Mesenchymal stem cell (in vitro differentiated cells and primary cell): ENCODE results near the gene NCF2.

ENCODE experiments used
- DNase-seq: peaks from one replicate; pipeline ENCODE4 v3.0.0-alpha.2; 2013
- H2AFZ ChIP-seq: one replicate; pipeline ENCODE4 v1.6.1; 2013; ENCODE audit warnings: low read depth, mild to moderate bottlenecking, control low read depth, inconsistent platforms, low read length, moderate library complexity
- H2AK5ac ChIP-seq: 2 replicates; pipeline ENCODE4 v1.6.1; 2013; ENCODE audit warnings: low read length, moderate library complexity, mild to moderate bottlenecking, inconsistent platforms; ENCODE audit not compliant: severe bottlenecking
- H2BK120ac ChIP-seq: one replicate; pipeline ENCODE4 v1.6.1; 2013; ENCODE audit warnings: low read depth, mild to moderate bottlenecking, inconsistent platforms, low read length, moderate library complexity
- H2BK12ac ChIP-seq, 2 experiments: one replicate each; pipeline ENCODE4 v1.6.1; 2013; ENCODE audit warnings: inconsistent platforms in 2 of 2, low read length in 2 of 2, mild to moderate bottlenecking in 2 of 2, moderate library complexity in 2 of 2, control low read depth in 1 of 2
- H2BK15ac ChIP-seq: one replicate; pipeline ENCODE4 v1.6.1; 2013; ENCODE audit warnings: mild to moderate bottlenecking, low read depth, inconsistent platforms; ENCODE audit not compliant: poor library complexity, severe bottlenecking
- H2BK5ac ChIP-seq: 2 replicates; pipeline ENCODE4 v1.6.1; 2013; ENCODE audit warnings: low read depth, mild to moderate bottlenecking, low read length, control low read depth, inconsistent platforms; ENCODE audit not compliant: poor library complexity, severe bottlenecking
- H3K14ac ChIP-seq, 2 experiments: one replicate each; pipeline ENCODE4 v1.6.1; 2013; ENCODE audit warnings: inconsistent platforms in 2 of 2, low read length in 2 of 2, control low read depth in 1 of 2, mild to moderate bottlenecking in 1 of 2, moderate library complexity in 1 of 2
- H3K18ac ChIP-seq, 2 experiments: one replicate each; pipeline ENCODE4 v1.6.1; 2013; ENCODE audit warnings: inconsistent platforms in 2 of 2, low read length in 2 of 2, control low read depth in 1 of 2, low read depth in 1 of 2, mild to moderate bottlenecking in 1 of 2
- H3K23ac ChIP-seq, 2 experiments: one replicate each; pipeline ENCODE4 v1.6.1; 2013; ENCODE audit warnings: inconsistent platforms in 2 of 2, low read length in 2 of 2, mild to moderate bottlenecking in 2 of 2, moderate library complexity in 2 of 2, control low read depth in 1 of 2
- H3K27ac ChIP-seq: 2 replicates; pipeline ENCODE4 v1.5.1; 2013; ENCODE audit warnings: mild to moderate bottlenecking, moderate library complexity, low read length, control low read depth, inconsistent platforms; ENCODE audit not compliant: poor library complexity, severe bottlenecking
- H3K27me3 ChIP-seq, 2 experiments: 2 replicates each; pipeline versions ENCODE4 v1.6.1 to v1.7.0; 2013; ENCODE audit warnings: low read length in 2 of 2, mild to moderate bottlenecking in 2 of 2, moderate library complexity in 2 of 2, control low read depth in 1 of 2, inconsistent platforms in 1 of 2; ENCODE audit not compliant: control insufficient read depth in 1 of 2, insufficient read depth in 1 of 2
- H3K36me3 ChIP-seq, 2 experiments: 2 replicates each; pipeline versions ENCODE4 v1.6.1 to v1.7.0; 2013; ENCODE audit warnings: low read length in 2 of 2, control low read depth in 1 of 2, inconsistent platforms in 1 of 2, low read depth in 1 of 2, mild to moderate bottlenecking in 1 of 2; ENCODE audit not compliant: insufficient read depth in 2 of 2, control insufficient read depth in 1 of 2
- H3K4ac ChIP-seq, 2 experiments: one replicate each; pipeline ENCODE4 v1.6.1; 2013; ENCODE audit warnings: inconsistent platforms in 2 of 2, low read length in 2 of 2, mild to moderate bottlenecking in 2 of 2, moderate library complexity in 2 of 2, control low read depth in 1 of 2, low read depth in 1 of 2
- H3K4me1 ChIP-seq: 2 replicates; pipeline ENCODE4 v1.6.1; 2013; ENCODE audit warnings: low read depth, low read length, control low read depth; ENCODE audit not compliant: control insufficient read depth, insufficient read depth
- H3K4me2 ChIP-seq: 2 replicates; pipeline ENCODE4 v1.6.1; 2013; ENCODE audit warnings: low read length, mild to moderate bottlenecking, inconsistent platforms; ENCODE audit not compliant: poor library complexity, severe bottlenecking
- H3K4me3 ChIP-seq, 2 experiments: 2 replicates each; pipeline versions ENCODE4 v1.5.1 to v1.7.0; 2013; ENCODE audit warnings: low read length in 2 of 2, mild to moderate bottlenecking in 2 of 2, control low read depth in 1 of 2, low read depth in 1 of 2; ENCODE audit not compliant: insufficient read depth in 1 of 2
- H3K79me1 ChIP-seq: replicated peaks from 2 replicates; pipeline ENCODE4 v1.6.1; 2013; ENCODE audit warnings: mild to moderate bottlenecking, control low read depth, low read length, inconsistent platforms; ENCODE audit not compliant: poor library complexity, severe bottlenecking
- H3K9ac ChIP-seq: 2 replicates; pipeline ENCODE4 v1.7.0; 2013; ENCODE audit warnings: mild to moderate bottlenecking, low read length, moderate library complexity
- H3K9me3 ChIP-seq: 2 replicates; pipeline ENCODE4 v1.7.0; 2013; ENCODE audit warnings: mild to moderate bottlenecking, low read length; ENCODE audit not compliant: control insufficient read depth
- H4K8ac ChIP-seq: one replicate; pipeline ENCODE4 v1.6.1; 2013; ENCODE audit warnings: inconsistent platforms, mild to moderate bottlenecking, low read length, moderate library complexity
- H4K91ac ChIP-seq: one replicate; pipeline ENCODE4 v1.6.1; 2013; ENCODE audit warnings: mild to moderate bottlenecking, low read length, inconsistent platforms
- WGBS: methylation state at CpG from one replicate; pipeline ENCODE4 v1.1.7; 2013; ENCODE audit warnings: mixed read lengths; 5-methylcytosine and 5-hydroxymethylcytosine counted together

The NCF2 gene

GRCh38 chr1:183515002-183515689 lies 75.1 kb downstream of the NCF2 start:
- Histone ChIP-seq H3K9ac (peak overlapping the region; percentile 25), H4K8ac (no peak overlapping the region), H3K27ac (no peak overlapping the region), H3K18ac (no peak overlapping the region), H2BK12ac (no peak overlapping the region), H2BK5ac (no peak overlapping the region), H3K27me3 (no peaks in the 10 kb centered on the region), H2AFZ (no peak overlapping the region), H3K9me3 (no peaks in the 10 kb centered on the region), H2BK120ac (no peak overlapping the region), H2BK15ac (no peak overlapping the region), H3K4me3 (no peak overlapping the region), H3K4ac (no peak overlapping the region), H4K91ac (no peak overlapping the region), H3K79me1 (peaks cover 15% of the 10 kb centered on the region), H3K23ac (no peak overlapping the region), H2AK5ac (no peak overlapping the region), H3K36me3 (peaks cover 6 to 24% of the 10 kb centered on the region in 2 experiments), H3K4me1 (no peaks in the 10 kb centered on the region), H3K14ac (no peak overlapping the region), H3K4me2 (no peak overlapping the region)
- DNase-seq, result peak; percentile 93
- WGBS, result 17% methylated on average over 1 of the region's 2 CpGs

DNA sequence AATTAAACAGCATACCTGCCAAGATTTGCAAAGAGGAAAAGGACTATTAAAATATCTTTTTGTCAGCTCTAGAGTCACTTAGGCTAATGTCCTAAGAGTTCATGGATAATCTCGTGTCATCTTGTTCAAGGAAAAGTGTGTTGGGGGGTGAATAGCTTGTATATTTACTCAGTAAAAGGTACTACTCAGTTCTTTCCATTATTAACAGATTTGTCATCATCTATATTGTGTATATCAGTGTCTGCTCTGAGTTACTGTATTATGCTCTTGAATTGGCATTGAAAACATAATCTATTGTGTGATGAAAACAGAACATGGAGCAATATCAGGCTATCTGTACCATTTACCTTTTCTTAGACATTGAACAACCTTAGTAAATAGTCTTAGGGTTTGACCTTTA lies 76.0 kb downstream of the NCF2 start:
- peaks cover 15% of the 10 kb centered on the region for H3K79me1 ChIP-seq
- H3K27ac ChIP-seq, result no peak overlapping the region
- H3K14ac ChIP-seq, result no peak overlapping the region
- no peaks in the 10 kb centered on the region for H3K4me1 ChIP-seq
- peak; percentile 4 for DNase-seq
- H2BK5ac ChIP-seq, result no peak overlapping the region
- no peaks in the 10 kb centered on the region for H3K9me3 ChIP-seq
- no peak overlapping the region for H3K4me3 ChIP-seq
- no peak overlapping the region for H2BK120ac ChIP-seq
- H4K8ac ChIP-seq, result no peak overlapping the region
- no peak overlapping the region for H2BK15ac ChIP-seq
- H3K9ac ChIP-seq, result no peak overlapping the region
- no peak overlapping the region for H3K18ac ChIP-seq
- H4K91ac ChIP-seq, result no peak overlapping the region
- H3K4ac ChIP-seq, result no peak overlapping the region
- no peak overlapping the region for H3K4me2 ChIP-seq
- WGBS, result no CpG with 5 or more reads among the region's 1 CpG
- no peak overlapping the region for H3K23ac ChIP-seq
- no peak overlapping the region for H2AFZ ChIP-seq
- H2AK5ac ChIP-seq, result no peak overlapping the region
- no peaks in the 10 kb centered on the region for H3K27me3 ChIP-seq
- H3K36me3 ChIP-seq, result peaks cover 6 to 19% of the 10 kb centered on the region in 2 experiments
- H2BK12ac ChIP-seq, result no peak overlapping the region

- Histone ChIP-seq H3K79me1 (peaks cover 14% of the 10 kb centered on the region), H4K91ac (no peak overlapping the region), H2AK5ac (no peak overlapping the region), H3K4me2 (no peak overlapping the region), H3K9me3 (no peaks in the 10 kb centered on the region), H3K18ac (no peak overlapping the region), H3K14ac (no peak overlapping the region), H3K4me1 (peaks cover 1% of the 10 kb centered on the region), H2BK15ac (no peak overlapping the region), H3K23ac (no peak overlapping the region), H2AFZ (no peak overlapping the region), H3K27ac (no peak overlapping the region), H4K8ac (no peak overlapping the region), H3K4ac (no peak overlapping the region), H3K36me3 (peaks cover 0 to 11% of the 10 kb centered on the region in 2 experiments), H2BK12ac (no peak overlapping the region), H3K27me3 (no peaks in the 10 kb centered on the region), H3K4me3 (no peak overlapping the region), H2BK120ac (no peak overlapping the region), H3K9ac (no peak overlapping the region), H2BK5ac (no peak overlapping the region)
- WGBS, result no CpG with 5 or more reads among the region's 2 CpGs
- DNase-seq, result no peak
Measured at GRCh38 chr1:183512450-183512849, 77.8 kb downstream of the NCF2 start.

- Histone ChIP-seq H2BK12ac (no peak overlapping the region), H3K4me3 (no peak overlapping the region), H2BK15ac (no peak overlapping the region), H3K27me3 (no peaks in the 10 kb centered on the region), H3K4me2 (no peak overlapping the region), H4K8ac (no peak overlapping the region), H2AK5ac (no peak overlapping the region), H2BK5ac (no peak overlapping the region), H3K18ac (no peak overlapping the region), H3K9ac (no peak overlapping the region), H2BK120ac (no peak overlapping the region), H2AFZ (no peak overlapping the region), H4K91ac (no peak overlapping the region), H3K27ac (no peak overlapping the region), H3K36me3 (no peaks in the 10 kb centered on the region), H3K9me3 (no peaks in the 10 kb centered on the region), H3K23ac (no peak overlapping the region), H3K14ac (no peak overlapping the region), H3K4ac (no peak overlapping the region), H3K4me1 (peaks cover 1% of the 10 kb centered on the region), H3K79me1 (peaks cover 13% of the 10 kb centered on the region)
- 94% methylated on average over 1 of the region's 1 CpG for WGBS
- no peak for DNase-seq
Measured at GRCh38 chr1:183508694-183509093, 81.6 kb downstream of the NCF2 start.
